HS-5 (cell line): Measurements from ENCODE around the gene TRPC4.

Experiments
- DNase-seq: peaks from one replicate; pipeline ENCODE4 v3.0.0-alpha.2; 2012; ENCODE audit warnings: low read depth

The TRPC4 gene

GRCh38 chr13:37657134-37657533 lies 212.4 kb downstream of the TRPC4 start:
- peak; percentile 19 for DNase-seq

GRCh38 chr13:37656247-37656940 lies 213.2 kb downstream of the TRPC4 start:
- DNase-seq = peak; percentile 84

- DNase-seq = no peak
Observed at GRCh38 chr13:37652596-37652995, 217.0 kb downstream of the TRPC4 start.

- no peak for DNase-seq
Observed at GRCh38 chr13:37651891-37652290, 217.7 kb downstream of the TRPC4 start.

GRCh38 chr13:37648609-37649008 lies 221.0 kb downstream of the TRPC4 start:
- no peak for DNase-seq

GRCh38 chr13:37647031-37647650 lies 222.4 kb downstream of the TRPC4 start:
- DNase-seq = no peak

GRCh38 chr13:37646531-37646930 lies 223.0 kb downstream of the TRPC4 start:
- DNase-seq = no peak

GRCh38 chr13:37645181-37645740 lies 224.3 kb downstream of the TRPC4 start:
- no peak for DNase-seq

GRCh38 chr13:37641391-37641790 lies 228.2 kb downstream of the TRPC4 start:
- DNase-seq = no peak

GRCh38 chr13:37640499-37640898 lies 229.1 kb downstream of the TRPC4 start:
- no peak for DNase-seq

GRCh38 chr13:37636701-37637100 lies 232.9 kb downstream of the TRPC4 start:
- DNase-seq = no peak

GRCh38 chr13:37632294-37632693 lies 237.3 kb downstream of the TRPC4 start:
- DNase-seq = no peak

GRCh38 chr13:37627428-37627827 lies 242.1 kb downstream of the TRPC4 start:
- no peak for DNase-seq

GRCh38 chr13:37621811-37622361 lies 247.7 kb downstream of the TRPC4 start:
- DNase-seq = no peak

- no peak for DNase-seq
Observed at GRCh38 chr13:37618554-37618953, 251.0 kb downstream of the TRPC4 start.

GRCh38 chr13:37617173-37617572 lies 252.4 kb downstream of the TRPC4 start:
- DNase-seq = peak; percentile 66

GRCh38 chr13:37616131-37616530 lies 253.4 kb downstream of the TRPC4 start:
- no peak for DNase-seq

GRCh38 chr13:37615276-37615675 lies 254.3 kb downstream of the TRPC4 start:
- DNase-seq = no peak

- no peak for DNase-seq
Observed at GRCh38 chr13:37613638-37614037, 255.9 kb downstream of the TRPC4 start.

GRCh38 chr13:37613236-37613635 lies 256.3 kb downstream of the TRPC4 start:
- no peak for DNase-seq

GRCh38 chr13:37608750-37609339 lies 260.7 kb downstream of the TRPC4 start:
- no peak for DNase-seq

GRCh38 chr13:37602733-37603381 lies 266.7 kb downstream of the TRPC4 start:
- DNase-seq = no peak
